Type B pancreatic cell (in vitro differentiated cells): ENCODE measurements around the gene RADIL. TPM values are rescaled to one million over a fixed set of nuclear protein-coding genes. Genes with fewer than 3 reads are reported as not detected.

Source experiments
- DNase-seq: peaks from one replicate; pipeline ENCODE4 v3.0.0; 2021; ENCODE audit warnings: mixed read lengths; ENCODE audit not compliant: unreplicated experiment; ENCODE audit errors: extremely low spot score
- H3K27ac Mint-ChIP-seq: 2 replicates; pipeline ENCODE4 v1.8.0; 2021; ENCODE audit warnings: mild to moderate bottlenecking, mixed read lengths
- H3K27me3 Mint-ChIP-seq: 2 replicates; pipeline ENCODE4 v1.8.0; 2021; ENCODE audit warnings: mixed read lengths
- H3K36me3 Mint-ChIP-seq: 2 replicates; pipeline ENCODE4 v1.8.0; 2021; ENCODE audit warnings: mixed read lengths
- H3K4me1 Mint-ChIP-seq: one replicate; pipeline ENCODE4 v1.8.0; 2021; ENCODE audit warnings: mixed read lengths; ENCODE audit not compliant: unreplicated experiment
- H3K4me3 Mint-ChIP-seq: 2 replicates; pipeline ENCODE4 v1.8.0; 2021; ENCODE audit warnings: mild to moderate bottlenecking, mixed read lengths
- H3K9me3 Mint-ChIP-seq: 2 replicates; pipeline ENCODE4 v1.8.0; 2021; ENCODE audit warnings: mixed read lengths
- total RNA-seq: library from RNA; stranded (reverse); gene quantifications from 2 replicates; pipeline ENCODE4 v1.2.1, GENCODE V29; 2021; ENCODE audit warnings: low replicate concordance
- TF ChIP-seq, protein P1 (sequence below): fragments of 200-600 bp; sonication (generic); conservative IDR thresholded peaks from 2 replicates; pipeline ENCODE4 v1.5.0; 2021; ENCODE audit warnings: antibody characterized with exemption, mild to moderate bottlenecking

The RADIL gene
- total RNA-seq, 1 donor from 2014 or later, result 11.8 TPM

DNA sequence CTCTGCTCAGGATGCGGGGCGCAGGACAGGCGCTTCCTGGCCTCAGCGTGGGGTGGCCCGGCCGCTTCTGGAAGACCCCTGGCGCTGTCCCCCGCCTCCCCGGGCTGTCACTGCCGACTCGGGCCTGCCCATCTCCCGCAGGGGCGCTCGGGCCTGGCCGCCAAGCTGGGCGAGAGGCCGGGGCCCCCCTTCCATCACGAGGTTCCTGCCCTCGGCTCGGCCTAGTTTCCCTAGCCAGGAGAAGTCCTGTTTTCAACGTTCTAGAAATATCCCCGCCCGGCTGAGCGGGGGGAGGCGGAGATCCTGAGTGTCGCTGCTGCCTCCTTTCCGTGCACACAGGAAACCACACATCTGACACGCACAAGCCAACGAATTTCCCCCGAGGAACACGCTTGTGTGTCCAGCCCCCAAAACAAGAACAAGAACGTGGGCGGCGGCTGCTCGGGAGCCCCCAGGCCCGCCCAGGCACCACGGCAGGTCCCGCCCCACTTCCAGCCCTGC lies 74.4 kb downstream of the RADIL start:
- Mint-ChIP-seq H3K27me3 (peaks cover 23% of the 10 kb centered on the region), H3K27ac (no peak overlapping the region), H3K9me3 (no peaks in the 10 kb centered on the region)

GRCh38 chr7:4808565-4808964 lies 75.0 kb downstream of the RADIL start:
- TF ChIP-seq, protein P1, sequence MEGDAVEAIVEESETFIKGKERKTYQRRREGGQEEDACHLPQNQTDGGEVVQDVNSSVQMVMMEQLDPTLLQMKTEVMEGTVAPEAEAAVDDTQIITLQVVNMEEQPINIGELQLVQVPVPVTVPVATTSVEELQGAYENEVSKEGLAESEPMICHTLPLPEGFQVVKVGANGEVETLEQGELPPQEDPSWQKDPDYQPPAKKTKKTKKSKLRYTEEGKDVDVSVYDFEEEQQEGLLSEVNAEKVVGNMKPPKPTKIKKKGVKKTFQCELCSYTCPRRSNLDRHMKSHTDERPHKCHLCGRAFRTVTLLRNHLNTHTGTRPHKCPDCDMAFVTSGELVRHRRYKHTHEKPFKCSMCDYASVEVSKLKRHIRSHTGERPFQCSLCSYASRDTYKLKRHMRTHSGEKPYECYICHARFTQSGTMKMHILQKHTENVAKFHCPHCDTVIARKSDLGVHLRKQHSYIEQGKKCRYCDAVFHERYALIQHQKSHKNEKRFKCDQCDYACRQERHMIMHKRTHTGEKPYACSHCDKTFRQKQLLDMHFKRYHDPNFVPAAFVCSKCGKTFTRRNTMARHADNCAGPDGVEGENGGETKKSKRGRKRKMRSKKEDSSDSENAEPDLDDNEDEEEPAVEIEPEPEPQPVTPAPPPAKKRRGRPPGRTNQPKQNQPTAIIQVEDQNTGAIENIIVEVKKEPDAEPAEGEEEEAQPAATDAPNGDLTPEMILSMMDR, result no peak
- H3K27me3 Mint-ChIP-seq, result peaks cover 26% of the 10 kb centered on the region
- no peaks in the 10 kb centered on the region for H3K4me1 Mint-ChIP-seq
- H3K36me3 Mint-ChIP-seq, result peaks cover 10% of the 10 kb centered on the region
- H3K9me3 Mint-ChIP-seq, result no peaks in the 10 kb centered on the region
- H3K4me3 Mint-ChIP-seq, result no peak overlapping the region
- H3K27ac Mint-ChIP-seq, result no peak overlapping the region
- no peak for DNase-seq

More for the DNA sequence above, 74.4 kb downstream of the RADIL start:
- TF ChIP-seq, protein P1, result no peak
- no peak for DNase-seq
- H3K4me3 Mint-ChIP-seq, result no peak overlapping the region
- H3K36me3 Mint-ChIP-seq, result peaks cover 10% of the 10 kb centered on the region
- peaks cover 1% of the 10 kb centered on the region for H3K4me1 Mint-ChIP-seq

DNA sequence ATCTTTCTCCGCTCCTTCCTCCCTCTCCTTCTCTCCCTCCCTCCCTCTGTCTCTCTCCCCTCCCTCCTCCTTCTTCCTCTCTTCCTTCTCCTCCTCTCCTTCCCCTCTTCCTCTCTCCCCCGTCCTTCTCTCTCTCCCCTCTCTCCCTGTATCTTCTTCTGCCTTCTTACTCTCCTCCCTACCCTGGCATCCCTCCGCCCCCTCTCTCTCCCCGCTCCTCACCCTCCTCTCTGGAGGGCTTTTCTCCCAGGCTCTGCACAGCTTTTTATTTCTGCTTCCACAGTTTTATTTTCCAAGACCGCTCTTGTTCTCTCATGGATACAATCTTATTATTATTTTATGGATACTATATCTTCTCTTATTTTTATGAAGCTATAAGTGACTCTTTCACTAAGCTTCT lies 75.5 kb downstream of the RADIL start:
- peaks cover 6% of the 10 kb centered on the region for H3K36me3 Mint-ChIP-seq
- peaks cover 21% of the 10 kb centered on the region for H3K27me3 Mint-ChIP-seq
- H3K4me3 Mint-ChIP-seq, result no peak overlapping the region
- no peaks in the 10 kb centered on the region for H3K4me1 Mint-ChIP-seq
- H3K27ac Mint-ChIP-seq, result no peak overlapping the region
- no peaks in the 10 kb centered on the region for H3K9me3 Mint-ChIP-seq
- no peak for DNase-seq
- TF ChIP-seq, protein P1, result no peak

DNA sequence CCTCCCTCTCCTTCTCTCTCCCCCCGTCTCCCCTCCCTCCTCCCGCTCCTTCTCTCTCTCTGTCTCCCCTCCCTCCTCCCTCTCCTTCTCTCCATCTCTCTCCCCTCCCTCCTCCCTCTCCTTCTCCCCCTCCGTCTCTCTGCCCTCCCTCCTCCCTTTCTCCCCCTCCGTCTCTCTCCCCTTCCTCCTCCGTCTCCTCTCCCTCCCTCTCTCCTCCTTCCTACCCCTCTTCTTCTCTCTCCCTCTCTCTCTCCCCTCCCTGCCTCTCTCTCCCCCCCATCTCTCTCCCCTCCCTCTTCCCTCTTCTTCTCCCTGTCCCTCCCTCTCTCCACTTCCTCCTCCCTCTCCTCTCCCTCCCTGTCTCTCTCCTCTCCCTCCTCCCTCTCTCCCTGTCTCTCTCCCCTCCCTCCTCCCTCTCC lies 75.9 kb downstream of the RADIL start:
- H3K27ac Mint-ChIP-seq, result no peak overlapping the region
- H3K36me3 Mint-ChIP-seq, result peaks cover 2% of the 10 kb centered on the region
- H3K4me1 Mint-ChIP-seq, result no peaks in the 10 kb centered on the region
- no peak overlapping the region for H3K4me3 Mint-ChIP-seq
- H3K27me3 Mint-ChIP-seq, result peaks cover 17% of the 10 kb centered on the region
- TF ChIP-seq, protein P1, result no peak
- no peaks in the 10 kb centered on the region for H3K9me3 Mint-ChIP-seq
- DNase-seq, result no peak

DNA sequence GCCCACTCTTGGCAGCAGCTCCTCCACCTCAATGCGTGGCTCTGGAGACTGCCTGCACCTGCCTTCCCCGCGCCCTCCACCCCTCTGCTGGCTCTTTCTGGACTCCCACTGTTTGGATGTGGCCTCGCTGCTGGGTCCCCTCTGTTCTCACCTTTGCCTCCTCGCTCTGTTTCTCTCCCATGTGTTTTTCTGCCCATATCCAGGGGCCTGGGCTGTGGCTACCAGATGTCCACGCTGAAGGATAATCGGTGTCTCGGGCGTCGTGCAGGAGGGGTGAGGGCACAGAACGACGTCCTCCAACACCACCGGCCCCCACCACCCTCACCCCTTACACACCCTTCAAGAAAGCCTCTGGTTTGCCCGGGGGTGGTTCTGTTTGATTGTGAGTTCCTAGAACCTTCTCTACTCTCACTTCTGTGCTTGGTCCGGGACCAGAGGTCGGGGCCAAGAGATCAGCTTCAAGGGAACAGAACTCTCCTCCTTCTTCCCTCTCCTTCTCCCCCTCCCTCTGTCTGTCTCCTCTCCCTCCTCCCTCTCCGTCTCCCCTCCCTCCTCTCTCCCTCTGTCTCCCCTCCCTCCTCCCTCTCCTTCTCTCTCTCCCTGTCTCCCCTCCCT lies 76.4 kb downstream of the RADIL start:
- TF ChIP-seq, protein P1, result no peak
- no peak overlapping the region for H3K27ac Mint-ChIP-seq
- H3K36me3 Mint-ChIP-seq, result no peaks in the 10 kb centered on the region
- DNase-seq, result no peak
- no peaks in the 10 kb centered on the region for H3K9me3 Mint-ChIP-seq
- no peaks in the 10 kb centered on the region for H3K4me1 Mint-ChIP-seq
- H3K27me3 Mint-ChIP-seq, result peaks cover 16% of the 10 kb centered on the region
- no peak overlapping the region for H3K4me3 Mint-ChIP-seq
